Endothelial cell of umbilical vein (primary cell): ENCODE results near the gene CEP78. TPM values are rescaled to one million over a fixed set of nuclear protein-coding genes. Genes with fewer than 3 reads are reported as not detected.
A peak's percentile ranks its signal among the peaks of the same experiment; 100 is the strongest.

Experiments
- BruUV-seq: library from RNA; stranded (reverse); fragments of 400-500 nt; replicated peaks from 2 replicates; lab custom pipeline; 2021; lab: Mats Ljungman, UMichigan
- CTCF ChIA-PET: fragments of 300-600, 350-600 bp; sonication (Branson Sonifier 250); formaldehyde crosslinking; loops from one replicate; lab custom pipeline; 2021; ENCODE audit warnings: antibody characterized with exemption, inconsistent platforms; lab: Charles Lee
- POLR2A ChIA-PET: fragments of 300-600, 350-600 bp; sonication (Branson Sonifier 250); formaldehyde crosslinking; loops from one replicate; lab custom pipeline; 2021; ENCODE audit warnings: antibody characterized with exemption, inconsistent platforms; lab: Charles Lee
- DNase-seq: peaks from one replicate; pipeline ENCODE4 v3.0.0-alpha.2; 2011; ENCODE audit warnings: low read depth, low spot score
- FAIRE-seq: peaks from 2 replicates; lab custom pipeline; 2011; peaks lifted over from hg19 to GRCh38; lab: Jason Lieb, UNC
- H2AFZ ChIP-seq: 2 replicates; pipeline ENCODE4 v1.6.0; 2012; ENCODE audit warnings: low read depth, low read length, control low read depth, inconsistent platforms
- H3K27ac ChIP-seq: 2 replicates; pipeline ENCODE4 v1.5.1; 2011; ENCODE audit warnings: low read depth, mild to moderate bottlenecking, control low read depth, low read length, moderate library complexity; ENCODE audit not compliant: insufficient read depth
- H3K27me3 ChIP-seq, 2 experiments: 2 replicates each; pipeline versions ENCODE4 v1.6.0 to v1.6.1; 2011; ENCODE audit warnings: low read length in 2 of 2, mixed read lengths in 1 of 2; ENCODE audit not compliant: control insufficient read depth in 2 of 2, insufficient read depth in 2 of 2
- H3K36me3 ChIP-seq, 2 experiments: 2 replicates in 1 of 2; 3 replicates in 1 of 2; pipeline ENCODE4 v1.5.1; 2011; ENCODE audit warnings: low read length in 2 of 2, mild to moderate bottlenecking in 1 of 2, moderate library complexity in 1 of 2; ENCODE audit not compliant: control insufficient read depth in 2 of 2, insufficient read depth in 2 of 2; ENCODE audit errors: extremely low read depth in 1 of 2
- H3K4me1 ChIP-seq: 3 replicates; pipeline ENCODE4 v1.5.1; 2011; ENCODE audit warnings: mild to moderate bottlenecking, low read length; ENCODE audit not compliant: control insufficient read depth, insufficient read depth; ENCODE audit errors: extremely low read depth
- H3K4me2 ChIP-seq: 2 replicates; pipeline ENCODE4 v1.6.1; 2011; ENCODE audit warnings: low read length, control low read depth, mixed read lengths; ENCODE audit not compliant: insufficient read depth
- H3K4me3 ChIP-seq, 3 experiments: fragments of 200-600 bp in 1 of 3; sonication (generic), shearing (Covaris generic) in 1 of 3; replicated peaks in 1 of 3; 2 replicates each; pipeline ENCODE4 v1.5.1; 2011 to 2016; ENCODE audit warnings: control low read depth in 3 of 3, low read length in 3 of 3, mild to moderate bottlenecking in 2 of 3, inconsistent platforms in 1 of 3, low read depth in 1 of 3, moderate library complexity in 1 of 3; ENCODE audit not compliant: insufficient read depth in 1 of 3
- H3K79me2 ChIP-seq: 2 replicates; pipeline ENCODE4 v1.6.0; 2012; ENCODE audit warnings: low read length, inconsistent platforms; ENCODE audit not compliant: control insufficient read depth, insufficient read depth
- H3K9ac ChIP-seq: replicated peaks from 2 replicates; pipeline ENCODE3; 2011; ENCODE audit warnings: low read length, control low read depth; ENCODE audit not compliant: insufficient read depth; ENCODE audit errors: extremely low read depth
- H3K9me1 ChIP-seq: replicated peaks from 3 replicates; pipeline ENCODE4 v1.6.0; 2011; ENCODE audit warnings: mild to moderate bottlenecking, low read length; ENCODE audit not compliant: control insufficient read depth, insufficient read depth; ENCODE audit errors: extremely low read depth
- H3K9me3 ChIP-seq: replicated peaks from 2 replicates; pipeline ENCODE4 v1.5.1; 2012; ENCODE audit warnings: low read length, inconsistent platforms; ENCODE audit not compliant: control insufficient read depth, insufficient read depth
- H4K20me1 ChIP-seq: replicated peaks from 2 replicates; pipeline ENCODE3; 2011; ENCODE audit warnings: mild to moderate bottlenecking, low read length; ENCODE audit not compliant: control insufficient read depth, insufficient read depth; ENCODE audit errors: extremely low read depth
- EZH2 ChIP-seq: IDR thresholded peaks from 2 replicates; pipeline ENCODE4 v1.6.1; 2012; ENCODE audit warnings: borderline replicate concordance, low read depth, mild to moderate bottlenecking, moderate library complexity, low read length, inconsistent platforms; ENCODE audit not compliant: severe bottlenecking
- FOS ChIP-seq: IDR thresholded peaks from 2 replicates; pipeline ENCODE4 v1.6.1; 2011; ENCODE audit warnings: mild to moderate bottlenecking, low read length, moderate library complexity, borderline replicate concordance; ENCODE audit not compliant: insufficient read depth
- GATA2 ChIP-seq: IDR thresholded peaks from 2 replicates; pipeline ENCODE4 v1.7.0; 2011; ENCODE audit warnings: low read depth, mild to moderate bottlenecking, moderate library complexity, mixed read lengths, low read length; ENCODE audit not compliant: insufficient read length, insufficient read depth
- JUN ChIP-seq: IDR thresholded peaks from 2 replicates; pipeline ENCODE4 v1.6.1; 2011; ENCODE audit warnings: borderline replicate concordance, low read depth; ENCODE audit not compliant: insufficient read length, insufficient read depth
- MAX ChIP-seq: IDR thresholded peaks from 2 replicates; pipeline ENCODE4 v1.6.1; 2011; ENCODE audit not compliant: insufficient read depth, insufficient read length
- MYC ChIP-seq: IDR thresholded peaks from one replicate; pipeline ENCODE4 v1.6.1; 2011; ENCODE audit warnings: mild to moderate bottlenecking, low read depth, low read length
- POLR2A ChIP-seq: IDR thresholded peaks from 2 replicates; pipeline ENCODE4 v1.6.1; 2012; ENCODE audit warnings: low read depth, mild to moderate bottlenecking, control low read depth, low read length
- POLR2AphosphoS5 ChIP-seq: IDR thresholded peaks from 2 replicates; pipeline ENCODE4 v1.6.1; 2012; ENCODE audit warnings: low read depth, mild to moderate bottlenecking, control low read depth, low read length, moderate library complexity; ENCODE audit not compliant: insufficient read depth
- dilution Hi-C: fragments of 300-500 bp; cut with MboI; formaldehyde crosslinking; loops from one replicate; pipeline ENCODE4 v1.15.0; 2019; ENCODE audit warnings: low sequenced_read_pairs; ENCODE audit not compliant: extremely low pct_ligation_motif_present
- intact Hi-C: fragments of 100-400 bp; cut with micrococcal nuclease; formaldehyde crosslinking; loops from one replicate; pipeline ENCODE4 v1.10.0; 2022
- polyA plus RNA-seq, 4 experiments: library from polyadenylated mRNA; depleted of rRNA in 3 of 4; stranded (reverse) in 3 of 4; unstranded in 1 of 4; fragments of >200 nt; gene quantifications; 2 replicates each; pipeline versions ENCODE4 v1.2.1 to v1.2.3, GENCODE V29; 2011 to 2012; ENCODE audit warnings: missing spikeins in 1 of 4
- total RNA-seq: library from RNA; stranded (reverse); gene quantifications from 2 replicates; pipeline ENCODE4 v1.2.3, GENCODE V29; 2021
- TF ChIP-seq, protein P1 (sequence below), 2 donors: IDR thresholded peaks; 1 replicate in 1 of 2; 2 replicates in 1 of 2; pipeline ENCODE4 v1.5.1; 2011; ENCODE audit warnings: low read length in 2 of 2, mild to moderate bottlenecking in 2 of 2, moderate library complexity in 2 of 2, control low read depth in 1 of 2, inconsistent platforms in 1 of 2, low read depth in 1 of 2; ENCODE audit not compliant: insufficient read depth in 1 of 2; ENCODE audit errors: extremely low read depth in 1 of 2

CEP78 gene
- total and polyA plus RNA-seq, 2 donors (not counting 3 experiments of a cell fraction or from before 2014, with no cell fraction given), result 6.5 to 35.9 TPM

DNA sequence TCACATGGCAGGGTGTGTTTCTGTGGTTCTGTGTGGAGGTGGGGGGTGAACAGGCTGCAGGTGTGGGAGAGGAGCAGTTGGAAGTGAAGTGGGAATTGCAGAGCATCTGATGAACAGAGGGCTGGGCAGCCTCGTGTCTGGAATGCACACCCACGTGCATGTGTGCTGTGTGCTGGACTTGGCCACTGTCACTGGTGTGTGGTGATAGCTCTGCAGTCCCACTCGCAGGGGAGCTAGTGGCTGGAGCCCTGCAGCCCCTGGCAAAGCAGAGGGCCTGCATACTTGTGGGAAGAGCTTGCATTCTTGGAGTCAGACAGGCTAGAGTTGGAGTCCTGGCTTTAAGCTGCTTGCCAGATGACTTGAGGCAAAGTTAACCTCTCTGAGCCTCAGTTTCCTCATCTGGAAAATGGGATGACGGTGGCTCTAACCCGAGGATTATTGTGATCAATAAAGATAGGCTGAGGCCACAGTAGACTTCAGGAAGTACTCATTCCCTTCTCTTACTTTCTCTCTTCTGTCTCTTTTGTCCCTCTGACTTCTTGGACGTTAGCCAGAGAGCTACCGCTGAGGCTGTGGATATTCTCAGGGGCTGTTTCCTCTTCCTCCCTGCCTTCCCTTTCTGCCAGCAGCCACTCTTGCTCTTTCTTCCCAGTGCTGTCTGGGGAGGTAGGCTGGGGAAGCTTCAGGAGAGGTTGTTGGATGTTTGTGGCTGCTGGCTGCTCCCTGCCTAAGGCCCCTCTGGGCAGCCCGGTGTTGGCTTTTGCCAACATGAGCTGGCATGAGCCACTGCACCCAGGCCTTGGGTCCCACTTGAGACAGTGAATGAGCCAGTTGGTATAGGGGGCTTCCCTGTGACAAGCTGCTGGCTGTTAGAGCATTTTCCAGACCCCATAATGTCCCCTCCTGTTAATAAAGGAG lies 79.3 kb downstream of the CEP78 start:
- H3K9ac ChIP-seq, result no peak overlapping the region
- no peaks in the 10 kb centered on the region for H3K9me3 ChIP-seq
- peaks cover 2% of the 10 kb centered on the region for H3K4me1 ChIP-seq
- H3K4me3 ChIP-seq, result no peak overlapping the region
- H3K27me3 ChIP-seq, result no peaks in the 10 kb centered on the region
- ChIA-PET CTCF (interaction anchor here (1.0 to 2.2 kb wide), 3 partner anchors 13 to 54 kb away, joined by 3 to 8 read pairs (median 4); no protein-coding TSS in a partner anchor), POLR2A (interaction anchor here (0.5 to 0.6 kb wide), 2 partner anchors 10 to 11 kb away, joined by 3 read pairs; no protein-coding TSS in a partner anchor)
- dilution Hi-C loops (no loop called here), intact Hi-C loops (no loop called here)
- DNase-seq, result peak; percentile 50
- TF ChIP-seq FOS (no peak), POLR2A (no peak), POLR2AphosphoS5 (no peak), MAX (no peak), EZH2 (no peak), JUN (no peak), MYC (no peak), GATA2 (no peak)
- TF ChIP-seq, protein P1, sequence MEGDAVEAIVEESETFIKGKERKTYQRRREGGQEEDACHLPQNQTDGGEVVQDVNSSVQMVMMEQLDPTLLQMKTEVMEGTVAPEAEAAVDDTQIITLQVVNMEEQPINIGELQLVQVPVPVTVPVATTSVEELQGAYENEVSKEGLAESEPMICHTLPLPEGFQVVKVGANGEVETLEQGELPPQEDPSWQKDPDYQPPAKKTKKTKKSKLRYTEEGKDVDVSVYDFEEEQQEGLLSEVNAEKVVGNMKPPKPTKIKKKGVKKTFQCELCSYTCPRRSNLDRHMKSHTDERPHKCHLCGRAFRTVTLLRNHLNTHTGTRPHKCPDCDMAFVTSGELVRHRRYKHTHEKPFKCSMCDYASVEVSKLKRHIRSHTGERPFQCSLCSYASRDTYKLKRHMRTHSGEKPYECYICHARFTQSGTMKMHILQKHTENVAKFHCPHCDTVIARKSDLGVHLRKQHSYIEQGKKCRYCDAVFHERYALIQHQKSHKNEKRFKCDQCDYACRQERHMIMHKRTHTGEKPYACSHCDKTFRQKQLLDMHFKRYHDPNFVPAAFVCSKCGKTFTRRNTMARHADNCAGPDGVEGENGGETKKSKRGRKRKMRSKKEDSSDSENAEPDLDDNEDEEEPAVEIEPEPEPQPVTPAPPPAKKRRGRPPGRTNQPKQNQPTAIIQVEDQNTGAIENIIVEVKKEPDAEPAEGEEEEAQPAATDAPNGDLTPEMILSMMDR (IDR thresholded peaks at IDR 0.05; ENCODE audit: extremely low read depth in 1 of 2, insufficient read depth in 1 of 2, low read depth in 1 of 2, low read length in 2 of 2), result no peak
- H3K4me2 ChIP-seq, result no peak overlapping the region
- peak; percentile 63 for FAIRE-seq
- no peaks in the 10 kb centered on the region for H4K20me1 ChIP-seq
- H3K27ac ChIP-seq, result no peak overlapping the region
- H3K36me3 ChIP-seq, result no peaks in the 10 kb centered on the region
- no peaks in the 10 kb centered on the region for H3K9me1 ChIP-seq
- no TSS peak for BruUV-seq
- no peaks in the 10 kb centered on the region for H3K79me2 ChIP-seq
- H2AFZ ChIP-seq, result no peak overlapping the region
